Gastrocnemius medialis (tissue), 4 donors: ENCODE data around the gene CAPG. TPM values are rescaled to one million over a fixed set of nuclear protein-coding genes. Genes with fewer than 3 reads are reported as not detected.
A peak's percentile ranks its signal among the peaks of the same experiment; 100 is the strongest.

Experiments
- ATAC-seq, 2 donors: fragments of 150-250 bp; one replicate each; pipeline ENCODE4 v1.9.1; 2016
- DNase-seq, 2 donors: peaks; one replicate each; pipeline ENCODE4 v3.0.0-alpha.2; 2019
- H3K27ac ChIP-seq, 4 donors: fragments of 200-600 bp; sonication (generic); 1 replicate in 1 of 4; 2 replicates in 3 of 4; pipeline ENCODE4 v1.5.1; 2016 to 2018; ENCODE audit warnings: mild to moderate bottlenecking in 2 of 4, moderate library complexity in 1 of 4
- H3K27me3 ChIP-seq, 3 donors: fragments of 200-600 bp; sonication (generic) in 2 of 3; 1 replicate in 1 of 3; 2 replicates in 2 of 3; pipeline versions ENCODE4 v1.5.1 to v1.6.0; 2016 to 2019; ENCODE audit warnings: mild to moderate bottlenecking in 1 of 3, moderate library complexity in 1 of 3
- H3K36me3 ChIP-seq, 2 donors: fragments of 200-600 bp; sonication (generic) in 1 of 2; one replicate each; pipeline ENCODE4 v1.5.1; 2017 to 2018
- H3K4me1 ChIP-seq, 2 donors: fragments of 200-600 bp; sonication (generic) in 1 of 2; one replicate each; pipeline ENCODE4 v1.5.1; 2016 to 2017; ENCODE audit warnings: mild to moderate bottlenecking in 2 of 2
- H3K4me3 ChIP-seq, 4 donors: fragments of 200-600 bp; sonication (generic) in 3 of 4; 1 replicate in 1 of 4; 2 replicates in 3 of 4; pipeline ENCODE4 v1.5.1; 2016 to 2019; ENCODE audit warnings: mild to moderate bottlenecking in 2 of 4
- H3K9me3 ChIP-seq, 3 donors: fragments of 200-600 bp; sonication (generic) in 2 of 3; 1 replicate in 1 of 3; 2 replicates in 2 of 3; pipeline ENCODE4 v1.5.1; 2016 to 2019
- POLR2A ChIP-seq, 2 donors: fragments of 450-650 bp; IDR thresholded peaks; one replicate each; pipeline ENCODE4 v1.6.1; 2017; ENCODE audit warnings: antibody characterized with exemption in 2 of 2, mild to moderate bottlenecking in 2 of 2, moderate library complexity in 2 of 2
- in situ Hi-C, 4 donors: fragments of 200-750 bp; cut with MboI; loops; one replicate each; pipeline versions ENCODE4 v1.15.0 to v1.8.0; 2017; ENCODE audit warnings: low sequenced_read_pairs in 4 of 4
- intact Hi-C: fragments of 100-400 bp; cut with DNase I; formaldehyde crosslinking; loops from one replicate; pipeline ENCODE4 v1.15.1; 2023; ENCODE audit warnings: low total_unique reads
- total RNA-seq, 4 donors: library from RNA; depleted of rRNA; stranded (reverse); fragments of >200 nt; gene quantifications; one replicate each; pipeline versions ENCODE4 v1.1.0 to v1.2.3, GENCODE V29; 2016
- TF ChIP-seq, protein P1 (sequence below), 5 experiments: fragments of 450-650 bp in 3 of 5; fragments of 200-600 bp in 2 of 5; sonication (generic) in 2 of 5; IDR thresholded peaks in 4 of 5; conservative IDR thresholded peaks in 1 of 5; 1 replicate in 4 of 5; 2 replicates in 1 of 5; pipeline ENCODE4 v1.5.1; 2016 to 2019; ENCODE audit warnings: antibody characterized with exemption in 5 of 5, mild to moderate bottlenecking in 3 of 5, moderate library complexity in 3 of 5

Gene CAPG, protein sequence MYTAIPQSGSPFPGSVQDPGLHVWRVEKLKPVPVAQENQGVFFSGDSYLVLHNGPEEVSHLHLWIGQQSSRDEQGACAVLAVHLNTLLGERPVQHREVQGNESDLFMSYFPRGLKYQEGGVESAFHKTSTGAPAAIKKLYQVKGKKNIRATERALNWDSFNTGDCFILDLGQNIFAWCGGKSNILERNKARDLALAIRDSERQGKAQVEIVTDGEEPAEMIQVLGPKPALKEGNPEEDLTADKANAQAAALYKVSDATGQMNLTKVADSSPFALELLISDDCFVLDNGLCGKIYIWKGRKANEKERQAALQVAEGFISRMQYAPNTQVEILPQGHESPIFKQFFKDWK
- 10 to 100 TPM; 15.9 to 35.6 (median 23.1) TPM for total RNA-seq

DNA sequence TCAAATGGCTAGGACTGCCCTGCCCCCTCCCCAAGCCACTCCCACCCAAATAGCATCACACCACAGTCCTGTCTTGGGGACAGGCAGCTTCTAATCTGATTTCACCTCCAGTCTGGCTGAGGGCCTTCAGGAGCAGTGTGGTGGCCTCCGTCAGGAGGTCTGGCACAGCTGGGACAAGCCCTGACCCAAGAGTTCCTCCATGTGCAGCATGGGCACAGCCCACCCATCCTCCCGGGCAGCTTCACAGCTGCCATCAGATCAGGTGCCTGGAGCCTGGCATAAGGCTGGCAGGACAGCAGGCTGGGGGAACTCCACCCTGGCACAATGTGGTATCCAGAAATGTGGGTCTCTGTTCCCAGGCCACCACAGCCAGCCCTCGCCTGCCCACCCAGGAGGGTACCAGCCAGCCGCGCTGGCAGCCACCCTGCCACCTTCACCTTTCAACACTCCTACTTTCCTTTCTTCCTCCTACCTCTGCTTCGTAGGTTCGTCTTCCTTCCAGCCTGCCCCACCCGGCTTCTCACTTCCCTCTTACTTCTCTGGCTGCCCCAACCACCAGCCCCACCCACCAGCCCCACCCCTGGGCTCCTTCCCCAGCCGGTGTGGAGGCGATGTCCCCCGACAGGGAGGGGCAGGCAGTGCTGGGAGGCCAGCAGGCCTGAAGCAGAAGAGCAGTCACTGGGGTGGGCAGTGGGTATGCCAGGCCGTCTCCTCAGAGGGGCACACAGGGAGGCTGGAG lies at the start of gene CAPG:
Gene CAPG, minus strand, starts transcription at position 522 of the 739 bp plus-strand sequence. CDS start 8,221 bp downstream, outside the sequence.
- Histone ChIP-seq H3K27ac (no peak within 1 kb of the TSS), H3K36me3 (no peaks in the 10 kb centered on the region), H3K27me3 (peaks cover 0 to 13% (median 10%) of the 10 kb centered on the region in 3 donors), H3K4me1 (no peaks in the 10 kb centered on the region), H3K9me3 (no peaks in the 10 kb centered on the region), H3K4me3 (no peak within 1 kb of the TSS)
- peak in 1 of 2 donors; percentile 45 for DNase-seq
- TF ChIP-seq POLR2A (IDR thresholded peaks at IDR 0.05) = no peak
- TF ChIP-seq, protein P1, sequence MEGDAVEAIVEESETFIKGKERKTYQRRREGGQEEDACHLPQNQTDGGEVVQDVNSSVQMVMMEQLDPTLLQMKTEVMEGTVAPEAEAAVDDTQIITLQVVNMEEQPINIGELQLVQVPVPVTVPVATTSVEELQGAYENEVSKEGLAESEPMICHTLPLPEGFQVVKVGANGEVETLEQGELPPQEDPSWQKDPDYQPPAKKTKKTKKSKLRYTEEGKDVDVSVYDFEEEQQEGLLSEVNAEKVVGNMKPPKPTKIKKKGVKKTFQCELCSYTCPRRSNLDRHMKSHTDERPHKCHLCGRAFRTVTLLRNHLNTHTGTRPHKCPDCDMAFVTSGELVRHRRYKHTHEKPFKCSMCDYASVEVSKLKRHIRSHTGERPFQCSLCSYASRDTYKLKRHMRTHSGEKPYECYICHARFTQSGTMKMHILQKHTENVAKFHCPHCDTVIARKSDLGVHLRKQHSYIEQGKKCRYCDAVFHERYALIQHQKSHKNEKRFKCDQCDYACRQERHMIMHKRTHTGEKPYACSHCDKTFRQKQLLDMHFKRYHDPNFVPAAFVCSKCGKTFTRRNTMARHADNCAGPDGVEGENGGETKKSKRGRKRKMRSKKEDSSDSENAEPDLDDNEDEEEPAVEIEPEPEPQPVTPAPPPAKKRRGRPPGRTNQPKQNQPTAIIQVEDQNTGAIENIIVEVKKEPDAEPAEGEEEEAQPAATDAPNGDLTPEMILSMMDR (IDR thresholded peaks at IDR 0.05 in 4 of 5, conservative IDR thresholded peaks at IDR 0.05 in 1 of 5) = no peak
- intact Hi-C loops (no loop called here), in situ Hi-C loops (no loop called here)
- peak in 1 of 2 donors; percentile 25 for ATAC-seq

DNA sequence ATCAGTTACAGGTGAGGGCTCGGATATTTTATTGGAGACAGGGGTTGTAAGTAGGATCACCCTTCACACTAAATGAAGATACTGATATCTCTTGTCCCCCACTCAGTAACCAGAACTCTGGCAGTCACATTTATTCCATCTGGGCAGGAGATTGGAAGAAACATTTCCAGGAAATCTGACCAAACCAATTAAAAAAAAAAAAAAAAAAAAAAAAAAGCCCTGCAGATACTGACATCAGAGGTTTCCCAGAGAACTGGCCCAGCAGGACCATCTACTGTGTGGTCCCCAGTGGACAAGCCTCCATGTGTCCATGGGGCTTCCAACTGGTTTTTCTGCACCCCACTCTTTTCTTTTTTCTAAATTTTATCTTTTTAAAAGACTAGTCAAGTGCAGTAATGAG lies 49.6 kb upstream of the CAPG start:
- no peaks in the 10 kb centered on the region for H3K27me3 ChIP-seq
- H3K9me3 ChIP-seq = no peaks in the 10 kb centered on the region
- H3K27ac ChIP-seq = no peak overlapping the region
- in situ Hi-C loops = no loop called here
- ATAC-seq = no peak
- no peak overlapping the region for H3K4me3 ChIP-seq
- TF ChIP-seq POLR2A (IDR thresholded peaks at IDR 0.05) = no peak
- TF ChIP-seq, protein P1 (IDR thresholded peaks at IDR 0.05 in 4 of 5, conservative IDR thresholded peaks at IDR 0.05 in 1 of 5) = no peak
- no peak for DNase-seq
- intact Hi-C loops = no loop called here
- H3K4me1 ChIP-seq = no peaks in the 10 kb centered on the region
- no peaks in the 10 kb centered on the region for H3K36me3 ChIP-seq

DNA sequence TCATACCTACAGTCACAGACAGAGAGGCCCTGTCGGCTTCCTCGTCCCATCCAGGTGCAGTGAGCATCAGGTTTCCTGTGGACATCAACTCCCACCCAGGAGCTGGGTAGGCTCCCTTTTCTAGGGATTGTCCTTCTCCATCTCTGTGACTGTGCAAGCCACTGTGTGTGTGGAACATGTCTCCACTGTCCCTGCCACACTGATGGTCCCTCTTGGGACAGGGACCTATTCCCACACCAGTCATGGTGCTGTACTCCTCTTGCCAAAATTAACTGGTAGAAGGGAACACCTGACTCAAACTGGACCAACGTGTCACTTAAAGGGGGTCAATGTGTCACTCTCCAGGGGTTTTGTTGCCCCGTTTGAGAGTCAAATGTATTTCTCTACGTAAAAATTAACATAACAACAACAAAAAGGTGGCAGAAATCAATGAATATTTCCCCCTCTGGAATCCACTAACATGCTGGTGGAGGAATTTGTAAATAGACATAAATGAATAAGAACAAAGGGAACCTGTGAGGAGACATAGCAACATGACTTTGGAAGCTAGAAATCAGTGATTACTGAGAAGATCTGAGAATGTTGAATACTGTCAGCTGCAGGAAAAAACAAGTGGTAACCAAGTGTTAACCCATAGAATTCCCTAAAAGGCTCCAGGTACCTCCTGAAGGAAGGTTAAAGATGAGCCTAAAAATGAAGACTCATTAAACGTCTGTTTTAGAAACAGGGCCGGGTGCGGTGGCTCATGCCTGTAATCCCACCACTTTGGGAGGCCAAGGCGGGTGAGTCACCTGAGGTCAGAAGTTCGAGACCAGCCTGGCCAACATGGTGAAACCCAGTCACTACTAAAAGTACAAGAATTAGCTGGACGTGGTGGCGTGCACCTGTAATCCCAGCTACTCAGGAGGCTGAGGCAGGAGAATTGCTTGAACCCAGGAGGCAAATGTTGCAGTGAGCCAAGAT lies 48.7 kb upstream of the CAPG start:
- intact Hi-C loops = no loop called here
- no peaks in the 10 kb centered on the region for H3K9me3 ChIP-seq
- TF ChIP-seq, protein P1 (IDR thresholded peaks at IDR 0.05 in 4 of 5, conservative IDR thresholded peaks at IDR 0.05 in 1 of 5) = no peak
- no peak for TF ChIP-seq POLR2A (IDR thresholded peaks at IDR 0.05)
- H3K4me3 ChIP-seq = no peak overlapping the region
- in situ Hi-C loops = no loop called here
- ATAC-seq = no peak
- no peak overlapping the region for H3K27ac ChIP-seq
- no peaks in the 10 kb centered on the region for H3K4me1 ChIP-seq
- no peak for DNase-seq
- H3K27me3 ChIP-seq = no peaks in the 10 kb centered on the region
- H3K36me3 ChIP-seq = no peaks in the 10 kb centered on the region

- ATAC-seq (no peak), DNase-seq (no peak)
- Histone ChIP-seq H3K27ac (no peak overlapping the region), H3K4me3 (no peak overlapping the region), H3K9me3 (no peaks in the 10 kb centered on the region), H3K27me3 (no peaks in the 10 kb centered on the region), H3K4me1 (no peaks in the 10 kb centered on the region), H3K36me3 (no peaks in the 10 kb centered on the region)
- intact Hi-C loops = no loop called here
- in situ Hi-C loops = no loop called here
- no peak for TF ChIP-seq POLR2A (IDR thresholded peaks at IDR 0.05)
- TF ChIP-seq, protein P1 (IDR thresholded peaks at IDR 0.05 in 4 of 5, conservative IDR thresholded peaks at IDR 0.05 in 1 of 5) = no peak
Measured at GRCh38 chr2:85457877-85458316, 47.7 kb upstream of the CAPG start.
